ENCODE data around the gene SLC9C1. TPM values are rescaled to one million over a fixed set of nuclear protein-coding genes. Genes with fewer than 3 reads are reported as not detected.

Gene SLC9C1
- total RNA-seq, 1 experiment from 2014 or later = 0.50 TPM

GRCh38 chr3:112127522-112128494, 166.2 kb downstream of the SLC9C1 start:
- no peak overlapping the region for H2AK5ac ChIP-seq (ENCODE audit: insufficient read length, low read length)
- no peaks in the 10 kb centered on the region for H3K27me3 ChIP-seq (ENCODE audit: insufficient read depth, low read length)
- H2BK5ac ChIP-seq (ENCODE audit: insufficient read length, low read length) = no peak overlapping the region
- H4K8ac ChIP-seq (replicated peaks; ENCODE audit: insufficient read length, low read depth, low read length) = no peak overlapping the region
- no peaks in the 10 kb centered on the region for H3K9me3 ChIP-seq (ENCODE audit: control insufficient read depth, low read depth, low read length)
- no peak overlapping the region for H3K27ac ChIP-seq (ENCODE audit: insufficient read length, low read depth, low read length)
- no peak overlapping the region for H3K14ac ChIP-seq (ENCODE audit: insufficient read depth, low read length)
- H4K5ac ChIP-seq (ENCODE audit: insufficient read length, low read depth, low read length) = no peak overlapping the region
- no peak overlapping the region for H2BK20ac ChIP-seq (ENCODE audit: low read depth, low read length, poor library complexity, severe bottlenecking)
- DNase-seq = no peak
- H4K91ac ChIP-seq (ENCODE audit: insufficient read length, low read depth, low read length) = no peak overlapping the region
- no peak overlapping the region for H2BK12ac ChIP-seq (ENCODE audit: insufficient read length, low read depth, low read length)
- WGBS (ENCODE audit: extremely low coverage, insufficient read length, low lambda C conversion rate) = no CpG with 5 or more reads among the region's 10 CpGs
- H3K4ac ChIP-seq (ENCODE audit: low read depth, low read length) = no peak overlapping the region
- H2AFZ ChIP-seq (ENCODE audit: low read length) = no peak overlapping the region
- no peak overlapping the region for H3K4me2 ChIP-seq (ENCODE audit: insufficient read depth, insufficient read length, low read length)
- no peak overlapping the region for H3K56ac ChIP-seq (ENCODE audit: insufficient read length, low read depth, low read length)
- H3K9ac ChIP-seq (ENCODE audit: extremely low read depth, insufficient read length, low read length) = no peak overlapping the region
- H3T11ph ChIP-seq (ENCODE audit: low read length) = peak overlapping the region; percentile 10
- no peaks in the 10 kb centered on the region for H3K79me1 ChIP-seq (ENCODE audit: insufficient read depth, low read depth, low read length, poor library complexity, severe bottlenecking)
- H3K18ac ChIP-seq (ENCODE audit: insufficient read length, low read depth, low read length) = no peak overlapping the region
- no peaks in the 10 kb centered on the region for H4K20me1 ChIP-seq (ENCODE audit: control insufficient read depth, insufficient read depth, insufficient read length)
- no peaks in the 10 kb centered on the region; a peak in 1 of 5 replicates for H3K9me3 Mint-ChIP-seq
- peak overlapping the region in 2 of 3 experiments; percentile 52 to 93; a peak in 2 of 7 replicates for H3K27ac Mint-ChIP-seq
- H3K36me3 Mint-ChIP-seq (ENCODE audit: insufficient read depth in 1 of 3, low read depth in 3 of 3) = peaks cover 0 to 4% (median 0%) of the 10 kb centered on the region in 3 experiments; a peak in 2 of 7 replicates
- no peaks in the 10 kb centered on the region for H3K23me2 ChIP-seq (ENCODE audit: insufficient read length, low read depth, low read length, poor library complexity, severe bottlenecking)
- H3K27me3 Mint-ChIP-seq (ENCODE audit: low read depth) = no peaks in the 10 kb centered on the region
- H3K79me2 ChIP-seq (ENCODE audit: insufficient read depth, low read length) = no peaks in the 10 kb centered on the region
- H2BK15ac ChIP-seq (ENCODE audit: low read depth, low read length) = no peak overlapping the region
- H3K23ac ChIP-seq (ENCODE audit: insufficient read length, low read depth, low read length) = no peak overlapping the region
- H3K4me1 Mint-ChIP-seq = peaks cover 42 to 56% of the 10 kb centered on the region in 2 experiments
- H3K4me1 ChIP-seq (ENCODE audit: insufficient read depth, low read length) = peaks cover 16% of the 10 kb centered on the region; the same call in 1 of the 2 replicates
- no peak for TF ChIP-seq CTCF (conservative IDR thresholded peaks at IDR 0.05)
- H2BK120ac ChIP-seq (ENCODE audit: low read depth, low read length, poor library complexity, severe bottlenecking) = peak overlapping the region; percentile 41
- H3K4me3 Mint-ChIP-seq = no peak overlapping the region
